ENCODE results near the gene KRTAP3-3. TPM values are rescaled to one million over a fixed set of nuclear protein-coding genes. Genes with fewer than 3 reads are reported as not detected.

The KRTAP3-3 gene
- total and polyA plus RNA-seq, 12 donors = not detected

DNA sequence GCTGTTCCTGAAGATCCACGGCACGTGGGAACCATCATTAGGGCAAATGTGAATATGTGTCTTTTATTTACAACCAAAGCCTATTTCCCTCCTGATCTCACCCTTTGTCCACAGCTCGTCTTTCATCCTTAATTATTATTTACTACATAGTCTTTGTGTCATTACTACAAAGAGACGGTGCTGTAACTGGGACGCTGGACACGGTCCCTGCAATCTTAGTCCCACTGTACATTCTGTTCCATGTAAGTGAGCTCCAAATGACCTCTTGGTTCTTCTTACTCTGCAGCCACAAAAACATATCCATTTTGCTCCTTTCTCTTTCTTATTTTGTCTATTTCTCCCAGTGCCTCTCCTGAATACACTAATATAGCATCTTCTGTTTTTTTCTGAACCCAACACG is 43.8 kb downstream of the KRTAP3-3 start:
- no peak for DNase-seq
- TF ChIP-seq POLR2A (IDR thresholded peaks at IDR 0.05) = no peak
- TF ChIP-seq, protein P1, sequence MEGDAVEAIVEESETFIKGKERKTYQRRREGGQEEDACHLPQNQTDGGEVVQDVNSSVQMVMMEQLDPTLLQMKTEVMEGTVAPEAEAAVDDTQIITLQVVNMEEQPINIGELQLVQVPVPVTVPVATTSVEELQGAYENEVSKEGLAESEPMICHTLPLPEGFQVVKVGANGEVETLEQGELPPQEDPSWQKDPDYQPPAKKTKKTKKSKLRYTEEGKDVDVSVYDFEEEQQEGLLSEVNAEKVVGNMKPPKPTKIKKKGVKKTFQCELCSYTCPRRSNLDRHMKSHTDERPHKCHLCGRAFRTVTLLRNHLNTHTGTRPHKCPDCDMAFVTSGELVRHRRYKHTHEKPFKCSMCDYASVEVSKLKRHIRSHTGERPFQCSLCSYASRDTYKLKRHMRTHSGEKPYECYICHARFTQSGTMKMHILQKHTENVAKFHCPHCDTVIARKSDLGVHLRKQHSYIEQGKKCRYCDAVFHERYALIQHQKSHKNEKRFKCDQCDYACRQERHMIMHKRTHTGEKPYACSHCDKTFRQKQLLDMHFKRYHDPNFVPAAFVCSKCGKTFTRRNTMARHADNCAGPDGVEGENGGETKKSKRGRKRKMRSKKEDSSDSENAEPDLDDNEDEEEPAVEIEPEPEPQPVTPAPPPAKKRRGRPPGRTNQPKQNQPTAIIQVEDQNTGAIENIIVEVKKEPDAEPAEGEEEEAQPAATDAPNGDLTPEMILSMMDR (IDR thresholded peaks at IDR 0.05) = no peak
- Histone ChIP-seq H3K36me3 (replicated peaks in 1 of 2) (no peaks in the 10 kb centered on the region), H3K4me3 (no peak overlapping the region), H3K9me3 (replicated peaks in 1 of 3) (no peaks in the 10 kb centered on the region), H3K27me3 (peaks cover 6% of the 10 kb centered on the region), H3K27ac (no peak overlapping the region), H3K4me1 (replicated peaks in 1 of 2) (no peaks in the 10 kb centered on the region)
- 67 to 77% (median 74%) methylated on average over 7 of the region's 7 CpGs for WGBS, 4 donors
- intact Hi-C loops (cut with DNase I) = loop anchor here in 1 of 2 donors (10.0 kb wide), 1 partner anchor 385 kb away; no protein-coding TSS in a partner anchor

DNA sequence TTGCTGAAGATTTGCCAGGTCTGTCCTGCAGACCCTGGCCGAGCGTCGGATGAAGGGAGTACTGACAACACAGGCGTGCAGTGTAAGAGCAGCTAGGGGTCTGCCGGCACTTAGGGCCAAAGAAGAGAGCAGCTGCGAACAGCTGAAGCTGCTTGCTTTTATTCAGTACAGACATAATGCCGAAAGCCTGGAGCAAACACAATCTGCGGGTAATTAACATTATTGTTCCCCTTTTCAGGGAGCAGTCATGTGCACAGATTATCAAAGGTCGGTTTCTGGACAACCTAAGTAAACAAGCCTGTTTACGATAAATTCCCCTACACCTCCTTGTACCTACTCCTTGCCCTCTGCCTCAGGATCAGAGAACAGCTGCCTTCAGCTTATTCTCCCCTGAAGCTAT is 44.5 kb downstream of the KRTAP3-3 start:
- 34 to 53% (median 48%) methylated on average over 10 of the region's 10 CpGs for WGBS, 4 donors
- no peaks in the 10 kb centered on the region for H3K9me3 ChIP-seq (replicated peaks in 1 of 3)
- H3K27ac ChIP-seq = no peak overlapping the region
- DNase-seq = no peak
- H3K4me3 ChIP-seq = no peak overlapping the region
- peaks cover 6% of the 10 kb centered on the region for H3K27me3 ChIP-seq
- TF ChIP-seq POLR2A (IDR thresholded peaks at IDR 0.05) = no peak
- TF ChIP-seq, protein P1 (IDR thresholded peaks at IDR 0.05) = no peak
- intact Hi-C loops (cut with DNase I) = no loop called here
- no peaks in the 10 kb centered on the region for H3K36me3 ChIP-seq (replicated peaks in 1 of 2)
- H3K4me1 ChIP-seq (replicated peaks in 1 of 2) = no peaks in the 10 kb centered on the region

DNA sequence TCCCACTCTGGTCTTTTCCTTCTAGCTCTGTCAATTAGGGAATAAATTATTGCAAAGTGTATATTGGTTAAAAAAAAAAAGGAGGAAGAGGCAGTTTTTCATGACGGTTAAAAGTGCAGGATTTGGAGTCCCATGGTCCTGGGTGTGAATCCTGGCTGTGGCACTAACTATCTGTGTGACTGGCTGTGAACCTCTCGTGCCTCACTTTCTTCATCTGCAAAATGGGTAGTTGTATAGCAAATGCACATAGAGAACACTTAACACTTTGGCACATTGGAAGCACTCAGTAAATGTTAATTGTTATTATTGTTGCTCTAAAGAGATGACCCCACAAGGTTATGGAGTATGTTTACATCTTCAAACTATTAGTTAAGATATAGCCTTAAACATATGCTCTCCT is 46.0 kb downstream of the KRTAP3-3 start:
- TF ChIP-seq, protein P1 (IDR thresholded peaks at IDR 0.05) = no peak
- no peak for TF ChIP-seq POLR2A (IDR thresholded peaks at IDR 0.05)
- 56 to 79% (median 69%) methylated on average over 2 of the region's 2 CpGs for WGBS, 4 donors

DNA sequence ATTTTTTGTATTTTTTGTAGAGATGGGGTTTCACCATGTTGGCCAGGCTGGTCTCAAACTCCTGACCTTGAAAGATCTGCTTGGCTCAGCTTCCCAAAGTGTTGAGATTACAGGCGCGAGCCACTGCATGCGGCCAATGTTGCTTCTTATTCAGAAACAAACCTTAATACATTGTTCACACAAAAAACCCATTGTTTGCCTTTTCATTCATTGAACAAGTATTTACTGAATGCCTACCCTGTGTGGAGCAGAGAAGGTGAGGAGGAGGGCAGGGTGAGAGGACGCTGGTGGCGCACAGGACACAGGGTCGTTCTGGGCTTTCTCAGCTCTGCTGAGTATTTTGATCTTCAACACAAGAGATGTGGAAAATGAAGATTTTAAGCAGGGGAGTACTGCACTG is 48.5 kb downstream of the KRTAP3-3 start:
- Histone ChIP-seq H3K4me1 (replicated peaks in 1 of 2) (no peaks in the 10 kb centered on the region), H3K36me3 (replicated peaks in 1 of 2) (no peaks in the 10 kb centered on the region), H3K9me3 (replicated peaks in 1 of 3) (no peaks in the 10 kb centered on the region), H3K27ac (no peak overlapping the region), H3K4me3 (no peak overlapping the region), H3K27me3 (peaks cover 6% of the 10 kb centered on the region)
- intact Hi-C loops (cut with DNase I) = no loop called here
- WGBS, 4 donors = 77 to 89% (median 87%) methylated on average over 6 of the region's 6 CpGs
- TF ChIP-seq, protein P1 (IDR thresholded peaks at IDR 0.05) = no peak
- TF ChIP-seq POLR2A (IDR thresholded peaks at IDR 0.05) = no peak
- no peak for DNase-seq

More for the DNA sequence above, 46.0 kb downstream of the KRTAP3-3 start:
- H3K4me3 ChIP-seq = no peak overlapping the region
- no peak for DNase-seq
- no peaks in the 10 kb centered on the region for H3K36me3 ChIP-seq (replicated peaks in 1 of 2)
- H3K27me3 ChIP-seq = peaks cover 6% of the 10 kb centered on the region
- no peak overlapping the region for H3K27ac ChIP-seq
- no peaks in the 10 kb centered on the region for H3K9me3 ChIP-seq (replicated peaks in 1 of 3)
- intact Hi-C loops (cut with DNase I) = no loop called here
- no peaks in the 10 kb centered on the region for H3K4me1 ChIP-seq (replicated peaks in 1 of 2)

All from adrenal gland (tissue), 12 donors.